HepG2 (cell line): ENCODE measurements around the gene GDF15. TPM values are rescaled to one million over a fixed set of nuclear protein-coding genes. Genes with fewer than 3 reads are reported as not detected.

Experiments used
- ELF1 ChIP-seq: sonication (generic); formaldehyde crosslinking; IDR thresholded peaks from 2 replicates; pipeline ENCODE4 v1.4.0; 2020; ENCODE audit warnings: missing genetic modification reagents
- GATA4 ChIP-seq: sonication (generic); IDR thresholded peaks from 2 replicates; pipeline ENCODE4 v1.6.1; 2016; ENCODE audit warnings: antibody characterized with exemption, low read depth, borderline replicate concordance
- GATAD2A ChIP-seq: IDR thresholded peaks from 2 replicates; pipeline ENCODE4 v1.6.1; 2016
- HDAC2 ChIP-seq: sonication (generic); formaldehyde crosslinking; IDR thresholded peaks from 2 replicates; pipeline ENCODE4 v1.4.0; 2020; ENCODE audit warnings: missing genetic modification reagents
- MEIS2 ChIP-seq: sonication (generic); formaldehyde crosslinking; IDR thresholded peaks from 2 replicates; pipeline ENCODE4 v1.9.0; 2021; ENCODE audit warnings: mild to moderate bottlenecking, missing genetic modification reagents
- NCOA2 ChIP-seq: sonication (generic); formaldehyde crosslinking; IDR thresholded peaks from 2 replicates; pipeline ENCODE4 v1.8.0; 2022; ENCODE audit warnings: inconsistent platforms
- ONECUT2 ChIP-seq: sonication (generic); formaldehyde crosslinking; IDR thresholded peaks from 2 replicates; pipeline ENCODE4 v1.4.0; 2020; ENCODE audit warnings: missing genetic modification reagents
- PHF20 ChIP-seq: sonication (generic); formaldehyde crosslinking; IDR thresholded peaks from 2 replicates; pipeline ENCODE4 v1.5.0; 2020; ENCODE audit warnings: mild to moderate bottlenecking, missing genetic modification reagents
- POGZ ChIP-seq: sonication (generic); formaldehyde crosslinking; IDR thresholded peaks from 2 replicates; pipeline ENCODE4 v1.4.0; 2020; ENCODE audit warnings: mild to moderate bottlenecking, missing genetic modification reagents
- SIN3B ChIP-seq: fragments of 150-350 bp; IDR thresholded peaks from 2 replicates; pipeline ENCODE4 v1.6.1; 2014; ENCODE audit warnings: low read length
- TMF1 ChIP-seq: sonication (generic); formaldehyde crosslinking; IDR thresholded peaks from 2 replicates; pipeline ENCODE4 v1.8.1; 2022; ENCODE audit warnings: low read depth, missing genetic modification reagents
- U2AF2 ChIP-seq: fragments of 200-400 bp; formaldehyde crosslinking; IDR thresholded peaks from 2 replicates; pipeline ENCODE4 v1.6.1; 2017; ENCODE audit warnings: low read depth, mild to moderate bottlenecking, low read length
- ZBTB8A ChIP-seq: sonication (generic); formaldehyde crosslinking; IDR thresholded peaks from 2 replicates; pipeline ENCODE4 v1.4.0; 2020; ENCODE audit warnings: mild to moderate bottlenecking, low read depth, missing genetic modification reagents, borderline replicate concordance
- ZNF101 ChIP-seq: sonication (generic); formaldehyde crosslinking; IDR thresholded peaks from 2 replicates; pipeline ENCODE4 v1.4.0; 2020; ENCODE audit warnings: mild to moderate bottlenecking, low read depth, missing genetic modification reagents, borderline replicate concordance
- ZNF354B ChIP-seq: sonication (generic); formaldehyde crosslinking; IDR thresholded peaks from 2 replicates; pipeline ENCODE4 v1.8.0; 2022; ENCODE audit warnings: mild to moderate bottlenecking, missing genetic modification reagents
- ZNF451 ChIP-seq: sonication (generic); formaldehyde crosslinking; IDR thresholded peaks from 2 replicates; pipeline ENCODE4 v1.5.0; 2020; ENCODE audit warnings: mild to moderate bottlenecking, missing genetic modification reagents
- ZNF598 ChIP-seq: sonication (generic); formaldehyde crosslinking; IDR thresholded peaks from 2 replicates; pipeline ENCODE4 v1.5.1; 2020; ENCODE audit warnings: mild to moderate bottlenecking, missing genetic modification reagents, borderline replicate concordance
- ZNF7 ChIP-seq: IDR thresholded peaks from 2 replicates; pipeline ENCODE4 v1.6.1; 2016; ENCODE audit warnings: missing biosample characterization, missing genetic modification reagents
- ZNF720 ChIP-seq: sonication (generic); formaldehyde crosslinking; IDR thresholded peaks from 2 replicates; pipeline ENCODE4 v1.4.0; 2020; ENCODE audit warnings: missing genetic modification reagents
- polyA plus RNA-seq, 8 experiments: library from polyadenylated mRNA; depleted of rRNA in 3 of 8; stranded (reverse) in 7 of 8; unstranded in 1 of 8; fragments of >200 nt; fragmentation: Illumina TruSeq in 4 of 8; extraction: Trizol in 4 of 8; gene quantifications; 2 replicates each; pipeline versions ENCODE4 v1.2.1 to v1.2.3, GENCODE V29; 2011 to 2016; ENCODE audit warnings: low read depth in 4 of 8, missing spikeins in 1 of 8, mixed read lengths in 1 of 8; ENCODE audit not compliant: insufficient read depth in 1 of 8
- total RNA-seq, 5 experiments: library from RNA; depleted of rRNA; stranded (reverse); fragments of >200 nt; fragmentation: Illumina TruSeq; extraction: Trizol; gene quantifications; 2 replicates each; pipeline ENCODE4 v1.2.3, GENCODE V29; 2016; ENCODE audit warnings: low read depth in 1 of 5
- TF ChIP-seq, protein P1 (sequence below): sonication (generic); formaldehyde crosslinking; IDR thresholded peaks from 2 replicates; pipeline ENCODE4 v1.4.0; 2020; ENCODE audit warnings: missing genetic modification reagents, borderline replicate concordance
- TF ChIP-seq, protein P2 (sequence below): sonication (generic); formaldehyde crosslinking; conservative IDR thresholded peaks from 2 replicates; pipeline ENCODE4 v1.4.0; 2020; ENCODE audit warnings: missing genetic modification reagents
- TF ChIP-seq, protein P3 (sequence below): sonication (generic); formaldehyde crosslinking; IDR thresholded peaks from 2 replicates; pipeline ENCODE4 v1.4.0; 2020; ENCODE audit warnings: mild to moderate bottlenecking, missing genetic modification reagents
- TF ChIP-seq, protein P4 (sequence below): sonication (generic); formaldehyde crosslinking; IDR thresholded peaks from 2 replicates; pipeline ENCODE4 v1.5.1; 2020; ENCODE audit warnings: mild to moderate bottlenecking, missing genetic modification reagents, borderline replicate concordance
- TF ChIP-seq, protein P5 (sequence below): sonication (generic); formaldehyde crosslinking; IDR thresholded peaks from 2 replicates; pipeline ENCODE4 v1.5.1; 2020; ENCODE audit warnings: mild to moderate bottlenecking, missing genetic modification reagents, moderate library complexity
- TF ChIP-seq, protein P6 (sequence below): sonication (generic); formaldehyde crosslinking; IDR thresholded peaks from 2 replicates; pipeline ENCODE4 v1.4.0; 2020; ENCODE audit warnings: mild to moderate bottlenecking, missing genetic modification reagents

GDF15 gene
- total and polyA plus RNA-seq, 2 of the 13 experiments (the other 11 are each of a cell fraction or from before 2014, with no cell fraction given) = 146 to 422 TPM

DNA sequence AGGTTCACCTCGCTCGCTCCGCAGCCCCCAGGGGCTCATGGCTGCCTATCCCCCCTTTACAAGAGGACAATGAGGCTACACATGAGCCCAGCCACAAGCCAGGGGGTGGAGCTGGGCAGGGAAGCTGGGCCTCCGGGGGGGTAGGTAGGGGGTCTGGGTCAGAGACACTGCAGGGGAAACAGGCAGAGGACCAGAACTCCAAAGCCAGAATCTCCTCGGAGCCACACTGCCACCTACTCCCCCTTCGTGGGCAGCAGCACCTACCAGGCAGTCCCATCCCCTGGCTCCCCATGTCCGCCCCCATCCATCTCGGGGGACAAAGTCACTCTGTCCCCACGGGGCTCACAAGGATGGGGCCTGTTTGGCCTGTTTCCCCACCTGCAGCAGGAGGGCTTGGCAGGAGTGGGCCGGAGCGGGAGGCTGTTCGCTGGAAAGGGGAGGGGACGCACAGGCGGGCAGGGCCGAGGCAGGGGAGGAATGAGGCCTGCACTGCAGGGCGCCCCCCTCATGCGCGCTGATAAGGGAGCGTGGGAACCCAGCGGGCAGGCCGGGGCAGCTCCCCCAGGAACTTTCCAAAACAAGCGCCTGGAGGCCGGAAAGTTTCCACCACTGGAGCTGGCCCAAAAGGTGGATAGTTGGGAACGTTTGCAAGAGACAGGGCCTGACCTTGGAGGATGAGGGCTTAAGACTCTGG lies 52.5 kb downstream of the GDF15 start (continued):
- TF ChIP-seq, protein P1, sequence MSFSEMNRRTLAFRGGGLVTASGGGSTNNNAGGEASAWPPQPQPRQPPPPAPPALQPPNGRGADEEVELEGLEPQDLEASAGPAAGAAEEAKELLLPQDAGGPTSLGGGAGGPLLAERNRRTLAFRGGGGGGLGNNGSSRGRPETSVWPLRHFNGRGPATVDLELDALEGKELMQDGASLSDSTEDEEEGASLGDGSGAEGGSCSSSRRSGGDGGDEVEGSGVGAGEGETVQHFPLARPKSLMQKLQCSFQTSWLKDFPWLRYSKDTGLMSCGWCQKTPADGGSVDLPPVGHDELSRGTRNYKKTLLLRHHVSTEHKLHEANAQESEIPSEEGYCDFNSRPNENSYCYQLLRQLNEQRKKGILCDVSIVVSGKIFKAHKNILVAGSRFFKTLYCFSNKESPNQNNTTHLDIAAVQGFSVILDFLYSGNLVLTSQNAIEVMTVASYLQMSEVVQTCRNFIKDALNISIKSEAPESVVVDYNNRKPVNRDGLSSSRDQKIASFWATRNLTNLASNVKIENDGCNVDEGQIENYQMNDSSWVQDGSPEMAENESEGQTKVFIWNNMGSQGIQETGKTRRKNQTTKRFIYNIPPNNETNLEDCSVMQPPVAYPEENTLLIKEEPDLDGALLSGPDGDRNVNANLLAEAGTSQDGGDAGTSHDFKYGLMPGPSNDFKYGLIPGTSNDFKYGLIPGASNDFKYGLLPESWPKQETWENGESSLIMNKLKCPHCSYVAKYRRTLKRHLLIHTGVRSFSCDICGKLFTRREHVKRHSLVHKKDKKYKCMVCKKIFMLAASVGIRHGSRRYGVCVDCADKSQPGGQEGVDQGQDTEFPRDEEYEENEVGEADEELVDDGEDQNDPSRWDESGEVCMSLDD = no peak
- TF ChIP-seq ELF1 (CRISPR knock-in tag) (no peak; the same call in 1 of the 2 replicates), ZNF598 (CRISPR knock-in tag) (0 out of 2 replicates have a peak, but pooled peaks have one; percentile 43), U2AF2 (no peak), ZNF101 (CRISPR knock-in tag) (no peak), ZNF354B (CRISPR knock-in tag) (no peak), POGZ (no peak), ZBTB8A (no peak), SIN3B (no peak), PHF20 (CRISPR knock-in tag) (no peak), TMF1 (CRISPR knock-in tag) (no peak), ZNF7 (CRISPR knock-in tag) (no peak), ZNF451 (peak; percentile 20; the same call in 1 of the 2 replicates), GATAD2A (CRISPR knock-in tag) (no peak), ZNF720 (CRISPR knock-in tag) (no peak), MEIS2 (CRISPR knock-in tag) (0 out of 2 replicates have a peak, but pooled peaks have one; percentile 5), NCOA2 (CRISPR knock-in tag) (no peak), GATA4 (no peak), ONECUT2 (CRISPR knock-in tag) (no peak), HDAC2 (CRISPR knock-in tag) (peak; percentile 31; the same call in 1 of the 2 replicates)
- TF ChIP-seq, protein P2, sequence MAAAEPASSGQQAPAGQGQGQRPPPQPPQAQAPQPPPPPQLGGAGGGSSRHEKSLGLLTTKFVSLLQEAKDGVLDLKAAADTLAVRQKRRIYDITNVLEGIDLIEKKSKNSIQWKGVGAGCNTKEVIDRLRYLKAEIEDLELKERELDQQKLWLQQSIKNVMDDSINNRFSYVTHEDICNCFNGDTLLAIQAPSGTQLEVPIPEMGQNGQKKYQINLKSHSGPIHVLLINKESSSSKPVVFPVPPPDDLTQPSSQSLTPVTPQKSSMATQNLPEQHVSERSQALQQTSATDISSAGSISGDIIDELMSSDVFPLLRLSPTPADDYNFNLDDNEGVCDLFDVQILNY (CRISPR knock-in tag) = no peak
- TF ChIP-seq, protein P3, sequence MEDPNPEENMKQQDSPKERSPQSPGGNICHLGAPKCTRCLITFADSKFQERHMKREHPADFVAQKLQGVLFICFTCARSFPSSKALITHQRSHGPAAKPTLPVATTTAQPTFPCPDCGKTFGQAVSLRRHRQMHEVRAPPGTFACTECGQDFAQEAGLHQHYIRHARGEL (CRISPR knock-in tag) = no peak
- TF ChIP-seq, protein P4, sequence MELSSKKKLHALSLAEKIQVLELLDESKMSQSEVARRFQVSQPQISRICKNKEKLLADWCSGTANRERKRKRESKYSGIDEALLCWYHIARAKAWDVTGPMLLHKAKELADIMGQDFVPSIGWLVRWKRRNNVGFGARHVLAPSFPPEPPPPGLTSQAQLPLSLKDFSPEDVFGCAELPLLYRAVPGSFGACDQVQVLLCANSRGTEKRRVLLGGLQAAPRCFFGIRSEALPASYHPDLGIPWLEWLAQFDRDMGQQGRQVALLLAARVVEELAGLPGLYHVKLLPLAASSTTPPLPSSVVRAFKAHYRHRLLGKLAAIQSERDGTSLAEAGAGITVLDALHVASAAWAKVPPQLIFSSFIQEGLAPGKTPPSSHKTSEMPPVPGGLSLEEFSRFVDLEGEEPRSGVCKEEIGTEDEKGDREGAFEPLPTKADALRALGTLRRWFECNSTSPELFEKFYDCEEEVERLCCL (CRISPR knock-in tag) = no peak
- TF ChIP-seq, protein P5, sequence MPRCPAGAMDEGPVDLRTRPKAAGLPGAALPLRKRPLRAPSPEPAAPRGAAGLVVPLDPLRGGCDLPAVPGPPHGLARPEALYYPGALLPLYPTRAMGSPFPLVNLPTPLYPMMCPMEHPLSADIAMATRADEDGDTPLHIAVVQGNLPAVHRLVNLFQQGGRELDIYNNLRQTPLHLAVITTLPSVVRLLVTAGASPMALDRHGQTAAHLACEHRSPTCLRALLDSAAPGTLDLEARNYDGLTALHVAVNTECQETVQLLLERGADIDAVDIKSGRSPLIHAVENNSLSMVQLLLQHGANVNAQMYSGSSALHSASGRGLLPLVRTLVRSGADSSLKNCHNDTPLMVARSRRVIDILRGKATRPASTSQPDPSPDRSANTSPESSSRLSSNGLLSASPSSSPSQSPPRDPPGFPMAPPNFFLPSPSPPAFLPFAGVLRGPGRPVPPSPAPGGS (CRISPR knock-in tag) = no peak
- TF ChIP-seq, protein P6, sequence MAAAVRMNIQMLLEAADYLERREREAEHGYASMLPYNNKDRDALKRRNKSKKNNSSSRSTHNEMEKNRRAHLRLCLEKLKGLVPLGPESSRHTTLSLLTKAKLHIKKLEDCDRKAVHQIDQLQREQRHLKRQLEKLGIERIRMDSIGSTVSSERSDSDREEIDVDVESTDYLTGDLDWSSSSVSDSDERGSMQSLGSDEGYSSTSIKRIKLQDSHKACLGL (CRISPR knock-in tag) = no peak
